Activated B cell treated with CpG ODN at 0.5 μM for 24 hours (primary cell): Measurements from ENCODE around the gene BICC1. TPM values are rescaled to one million over a fixed set of nuclear protein-coding genes. Genes with fewer than 3 reads are reported as not detected.

Experiments used
- ATAC-seq: fragments of 200-7000 bp; cut with Tn5 transposase; one replicate; pipeline ENCODE4 v1.10.0; 2021; ENCODE audit warnings: low read depth, mild to moderate bottlenecking, moderate library complexity
- CTCF ChIA-PET: fragments of 350-600 bp; sonication (Branson Sonifier 250); formaldehyde crosslinking; loops from one replicate; lab custom pipeline; 2021; ENCODE audit warnings: antibody characterized with exemption; lab: Charles Lee
- POLR2A ChIA-PET: fragments of 350-600 bp; sonication (Branson Sonifier 250); formaldehyde crosslinking; loops from one replicate; lab custom pipeline; 2021; ENCODE audit warnings: antibody characterized with exemption; lab: Charles Lee
- DNase-seq: peaks from one replicate; pipeline ENCODE4 v3.0.0; 2022
- H3K27ac Mint-ChIP-seq: one replicate; pipeline ENCODE4 v1.8.0; 2020; ENCODE audit warnings: mixed read lengths
- H3K27me3 Mint-ChIP-seq: one replicate; pipeline ENCODE4 v1.8.0; 2021; ENCODE audit warnings: mixed read lengths
- H3K36me3 Mint-ChIP-seq: one replicate; pipeline ENCODE4 v1.8.0; 2021; ENCODE audit warnings: low read depth, mixed read lengths
- H3K4me1 Mint-ChIP-seq: one replicate; pipeline ENCODE4 v1.8.0; 2021; ENCODE audit warnings: mixed read lengths
- H3K4me3 Mint-ChIP-seq: one replicate; pipeline ENCODE4 v1.8.0; 2020; ENCODE audit warnings: mild to moderate bottlenecking, mixed read lengths
- H3K9me3 Mint-ChIP-seq: one replicate; pipeline ENCODE4 v1.8.0; 2020; ENCODE audit warnings: mixed read lengths
- intact Hi-C: fragments of 100-400 bp; cut with micrococcal nuclease; formaldehyde crosslinking; loops from one replicate; pipeline ENCODE4 v1.15.1; 2024
- total RNA-seq: library from RNA; stranded (reverse); gene quantifications from 2 replicates; pipeline ENCODE4 v1.2.3, GENCODE V29; 2022
- TF ChIP-seq, protein P1 (sequence below): fragments of 200-600 bp; IDR thresholded peaks from one replicate; pipeline ENCODE4 v1.8.0; 2022; ENCODE audit warnings: antibody characterized with exemption, mild to moderate bottlenecking

BICC1 gene
- total RNA-seq, 1 donor from 2014 or later, result not detected

DNA sequence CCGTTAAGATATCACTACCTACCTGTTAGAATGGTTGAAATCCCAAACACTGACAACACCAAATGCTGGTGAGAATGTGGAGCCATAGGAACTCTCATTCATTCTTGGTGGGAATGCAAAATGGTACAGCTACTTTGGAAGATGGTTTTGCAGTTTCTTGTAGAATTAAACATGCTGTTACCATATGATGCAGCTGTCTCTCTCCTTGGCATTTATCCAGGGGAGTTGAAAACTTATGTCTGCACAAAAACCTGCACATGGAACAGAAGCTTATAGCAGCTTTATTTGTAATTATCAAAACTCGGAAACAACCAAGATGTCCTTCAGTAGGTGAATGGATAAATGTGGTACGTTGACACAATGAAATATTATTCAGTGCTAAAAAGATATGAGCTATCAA is 199.5 kb downstream of the BICC1 start:
- DNase-seq (no peak), ATAC-seq (no peak)
- Mint-ChIP-seq H3K9me3 (no peaks in the 10 kb centered on the region), H3K4me1 (no peaks in the 10 kb centered on the region), H3K36me3 (no peaks in the 10 kb centered on the region), H3K4me3 (no peak overlapping the region), H3K27me3 (no peaks in the 10 kb centered on the region), H3K27ac (no peak overlapping the region)
- intact Hi-C loops, result no loop called here
- TF ChIP-seq, protein P1, sequence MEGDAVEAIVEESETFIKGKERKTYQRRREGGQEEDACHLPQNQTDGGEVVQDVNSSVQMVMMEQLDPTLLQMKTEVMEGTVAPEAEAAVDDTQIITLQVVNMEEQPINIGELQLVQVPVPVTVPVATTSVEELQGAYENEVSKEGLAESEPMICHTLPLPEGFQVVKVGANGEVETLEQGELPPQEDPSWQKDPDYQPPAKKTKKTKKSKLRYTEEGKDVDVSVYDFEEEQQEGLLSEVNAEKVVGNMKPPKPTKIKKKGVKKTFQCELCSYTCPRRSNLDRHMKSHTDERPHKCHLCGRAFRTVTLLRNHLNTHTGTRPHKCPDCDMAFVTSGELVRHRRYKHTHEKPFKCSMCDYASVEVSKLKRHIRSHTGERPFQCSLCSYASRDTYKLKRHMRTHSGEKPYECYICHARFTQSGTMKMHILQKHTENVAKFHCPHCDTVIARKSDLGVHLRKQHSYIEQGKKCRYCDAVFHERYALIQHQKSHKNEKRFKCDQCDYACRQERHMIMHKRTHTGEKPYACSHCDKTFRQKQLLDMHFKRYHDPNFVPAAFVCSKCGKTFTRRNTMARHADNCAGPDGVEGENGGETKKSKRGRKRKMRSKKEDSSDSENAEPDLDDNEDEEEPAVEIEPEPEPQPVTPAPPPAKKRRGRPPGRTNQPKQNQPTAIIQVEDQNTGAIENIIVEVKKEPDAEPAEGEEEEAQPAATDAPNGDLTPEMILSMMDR, result no peak
- POLR2A ChIA-PET, result no interaction called here
- CTCF ChIA-PET, result no interaction called here

DNA sequence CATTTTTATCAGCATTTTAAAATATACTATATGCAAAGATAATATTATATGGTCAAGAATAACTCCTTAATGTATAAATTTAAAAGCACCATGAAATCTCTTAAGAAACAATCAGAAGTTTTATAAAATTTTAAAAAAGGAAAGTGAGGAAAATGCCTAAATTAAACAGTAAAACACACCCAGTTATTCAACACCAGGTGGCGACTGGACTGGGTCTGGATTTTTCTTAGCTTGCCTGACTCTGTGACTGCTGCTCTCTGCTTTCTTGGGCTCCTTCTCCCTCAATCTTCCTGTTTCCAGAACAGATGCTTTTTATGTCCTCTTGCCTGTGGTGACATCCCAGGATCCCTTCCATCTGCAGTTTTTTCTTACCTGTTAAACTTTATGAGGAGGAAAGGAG is 200.3 kb downstream of the BICC1 start:
- ATAC-seq, result no peak

DNA sequence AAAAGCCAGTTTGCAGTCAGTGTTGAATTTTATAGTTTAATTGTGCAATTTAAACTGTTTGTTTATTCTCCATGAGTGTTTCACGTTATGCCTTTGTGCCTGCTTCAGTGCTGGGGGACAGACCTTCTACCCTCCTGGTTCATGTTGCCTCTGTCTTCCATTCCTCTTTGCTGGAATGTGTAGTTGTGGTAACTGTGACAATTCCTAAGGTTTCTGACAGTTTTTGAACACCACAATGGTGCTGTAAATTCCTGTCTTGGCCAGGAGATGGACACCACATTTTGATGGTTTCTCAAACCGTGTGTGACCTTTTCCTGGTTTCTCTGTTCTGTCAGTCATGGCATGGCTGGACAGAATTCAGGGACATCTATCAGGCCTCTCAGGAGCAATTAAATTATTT is 201.7 kb downstream of the BICC1 start:
- ChIA-PET POLR2A (no interaction called here), CTCF (no interaction called here)
- TF ChIP-seq, protein P1, result no peak
- Mint-ChIP-seq H3K9me3 (no peaks in the 10 kb centered on the region), H3K27ac (no peak overlapping the region), H3K4me3 (no peak overlapping the region), H3K4me1 (no peaks in the 10 kb centered on the region), H3K27me3 (no peaks in the 10 kb centered on the region), H3K36me3 (no peaks in the 10 kb centered on the region)
- ATAC-seq (no peak), DNase-seq (no peak)
- intact Hi-C loops, result no loop called here

More for the DNA sequence above, 200.3 kb downstream of the BICC1 start:
- no peak for DNase-seq
- Mint-ChIP-seq H3K4me3 (no peak overlapping the region), H3K27ac (no peak overlapping the region), H3K27me3 (no peaks in the 10 kb centered on the region), H3K9me3 (no peaks in the 10 kb centered on the region), H3K36me3 (no peaks in the 10 kb centered on the region), H3K4me1 (no peaks in the 10 kb centered on the region)
- TF ChIP-seq, protein P1, result no peak
- ChIA-PET POLR2A (no interaction called here), CTCF (no interaction called here)
- intact Hi-C loops, result no loop called here

DNA sequence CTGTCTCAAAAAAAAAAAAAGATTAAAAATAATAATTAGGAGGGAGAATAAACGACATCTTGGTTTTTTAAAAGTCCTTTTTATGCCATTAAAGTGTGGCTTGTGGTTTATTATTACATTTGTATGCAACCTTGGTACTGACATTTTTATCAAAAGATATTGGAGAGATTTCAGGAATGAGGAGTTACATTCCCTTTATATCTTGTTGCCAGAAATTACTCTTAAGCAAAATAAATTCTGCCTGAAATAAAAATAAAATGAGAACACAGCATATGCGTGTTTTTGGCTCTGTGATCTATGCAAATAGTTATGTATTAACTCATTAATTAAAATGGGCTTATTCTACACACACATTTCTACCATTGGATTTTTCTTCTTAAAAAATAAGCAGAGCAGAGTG is 202.4 kb downstream of the BICC1 start:
- TF ChIP-seq, protein P1, result no peak
- H3K4me1 Mint-ChIP-seq, result no peaks in the 10 kb centered on the region
- intact Hi-C loops, result no loop called here
- POLR2A ChIA-PET, result no interaction called here
- no peak overlapping the region for H3K27ac Mint-ChIP-seq
- H3K36me3 Mint-ChIP-seq, result no peaks in the 10 kb centered on the region
- CTCF ChIA-PET, result no interaction called here
- H3K27me3 Mint-ChIP-seq, result no peaks in the 10 kb centered on the region
- no peak for DNase-seq
- H3K4me3 Mint-ChIP-seq, result no peak overlapping the region
- ATAC-seq, result no peak
- no peaks in the 10 kb centered on the region for H3K9me3 Mint-ChIP-seq

DNA sequence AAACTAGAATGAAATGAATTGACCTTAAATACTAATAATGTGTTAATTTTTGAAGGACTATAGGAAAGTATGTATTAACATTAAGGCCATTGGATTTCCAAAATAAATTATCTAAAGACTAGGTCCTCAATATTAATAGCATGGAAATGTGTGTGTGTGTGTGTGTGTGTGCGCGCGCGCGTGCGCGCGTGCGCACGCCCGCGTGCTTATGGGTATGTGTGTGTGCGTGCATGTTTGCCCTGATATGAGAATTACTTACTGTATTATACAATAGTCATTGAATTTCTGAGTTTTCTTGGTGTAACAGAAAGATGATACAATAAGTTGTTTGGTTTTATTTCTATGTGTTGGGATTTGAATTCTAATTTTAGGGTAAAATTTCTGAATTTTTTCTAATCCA is 205.9 kb downstream of the BICC1 start:
- ChIA-PET CTCF (no interaction called here), POLR2A (no interaction called here)
- Mint-ChIP-seq H3K36me3 (no peaks in the 10 kb centered on the region), H3K27ac (no peak overlapping the region), H3K4me1 (no peaks in the 10 kb centered on the region), H3K4me3 (no peak overlapping the region), H3K27me3 (no peaks in the 10 kb centered on the region), H3K9me3 (no peaks in the 10 kb centered on the region)
- ATAC-seq (no peak), DNase-seq (no peak)
- intact Hi-C loops, result no loop called here
- TF ChIP-seq, protein P1, result no peak
